Stimulated activated CD8-positive, alpha-beta memory T cell treated with anti-CD3 and anti-CD28 coated beads, Interleukin-15, amount 100 ng/mL, for 24 hours (primary cell): ENCODE measurements around the gene TBC1D22A.
"Not testable (repeated sequence)": the region's sequence is repeated elsewhere in the genome, so short reads cannot be mapped to it uniquely, and the experiment has no call there.

Experiments used
- DNase-seq: peaks from one replicate; pipeline ENCODE4 v3.0.0-alpha.2; 2020; ENCODE audit warnings: low read depth

TBC1D22A gene

DNA sequence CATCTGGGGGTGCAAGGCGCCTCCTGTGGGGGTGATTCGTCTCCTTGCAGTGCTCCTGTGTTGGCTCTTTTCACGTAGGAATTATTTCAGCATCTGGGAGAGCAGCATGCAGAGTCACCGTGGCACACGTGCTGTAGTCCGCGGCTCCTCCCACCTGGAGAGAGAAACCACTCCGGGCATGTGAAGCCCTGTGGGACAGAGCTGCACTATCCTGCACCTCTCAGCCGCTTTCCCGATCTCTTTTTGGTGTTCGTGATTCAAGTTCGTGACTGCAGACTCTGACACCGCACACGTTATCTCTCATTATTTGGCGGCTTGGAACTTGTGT lies 394.6 kb downstream of the TBC1D22A start:
- no peak for DNase-seq

- DNase-seq, result no peak
Measured at GRCh38 chr22:47157486-47158270, 395.2 kb downstream of the TBC1D22A start.

GRCh38 chr22:47158457-47158856 lies 396.0 kb downstream of the TBC1D22A start:
- no peak for DNase-seq

GRCh38 chr22:47159592-47159991 lies 397.1 kb downstream of the TBC1D22A start:
- DNase-seq, result no peak

DNA sequence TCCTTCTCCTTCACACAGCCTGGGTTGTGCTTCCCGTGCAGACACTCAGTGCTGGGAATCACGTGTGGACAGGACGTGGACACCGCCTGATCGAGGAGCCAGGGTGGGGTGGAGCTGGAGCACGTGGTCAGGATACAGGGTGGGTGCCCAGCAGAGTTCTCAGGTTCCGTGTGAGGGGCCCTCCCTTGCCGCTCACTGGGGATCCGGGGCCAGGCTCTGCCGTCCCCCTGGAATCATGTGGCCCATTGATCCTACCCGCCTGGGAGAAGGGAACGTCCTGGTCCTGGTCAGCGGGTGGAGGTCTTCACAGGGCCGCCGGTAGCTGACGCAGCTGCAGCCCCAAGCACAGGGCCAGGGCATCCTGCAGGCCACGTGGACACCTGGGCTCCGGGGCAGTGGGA lies 397.7 kb downstream of the TBC1D22A start:
- DNase-seq, result no peak

DNA sequence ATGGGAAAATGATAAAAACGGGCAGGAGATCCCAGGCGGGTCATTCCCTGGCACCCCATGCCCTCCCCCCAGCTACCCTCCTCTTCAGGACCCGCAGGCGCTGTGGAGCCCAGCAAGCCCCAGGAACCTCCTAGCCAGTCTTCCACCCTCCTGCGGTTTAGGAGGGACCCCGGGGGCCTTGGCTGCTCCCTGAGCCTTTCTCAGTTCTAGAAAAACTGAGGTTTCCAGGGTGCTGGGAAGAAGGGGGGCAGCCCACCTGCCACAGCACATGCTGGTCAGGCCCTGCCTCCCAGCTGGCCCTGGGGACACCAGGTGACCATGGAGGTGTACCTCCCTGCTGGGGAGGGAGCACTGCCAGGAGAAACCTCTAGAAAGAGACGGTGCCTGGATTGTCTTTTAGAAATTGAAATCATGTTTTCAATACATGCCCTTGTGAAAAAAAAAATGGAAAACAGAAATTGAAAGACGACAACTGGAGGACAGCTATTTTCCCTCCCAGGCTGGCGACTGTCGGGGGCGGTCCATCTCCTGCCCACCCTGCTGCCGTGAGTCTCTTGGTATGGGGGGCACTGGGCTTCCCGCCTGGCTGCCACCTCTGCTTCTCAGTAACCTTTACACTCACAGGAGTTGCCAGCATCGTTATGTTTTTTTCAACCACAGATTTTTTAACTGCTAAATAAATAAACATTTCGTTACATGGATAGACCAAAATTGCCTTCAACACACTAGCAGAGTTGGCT lies 398.5 kb downstream of the TBC1D22A start:
- DNase-seq, result no peak

GRCh38 chr22:47161631-47162030 lies 399.2 kb downstream of the TBC1D22A start:
- DNase-seq, result no peak

- DNase-seq, result no peak
Measured at GRCh38 chr22:47162865-47163264, 400.4 kb downstream of the TBC1D22A start.

DNA sequence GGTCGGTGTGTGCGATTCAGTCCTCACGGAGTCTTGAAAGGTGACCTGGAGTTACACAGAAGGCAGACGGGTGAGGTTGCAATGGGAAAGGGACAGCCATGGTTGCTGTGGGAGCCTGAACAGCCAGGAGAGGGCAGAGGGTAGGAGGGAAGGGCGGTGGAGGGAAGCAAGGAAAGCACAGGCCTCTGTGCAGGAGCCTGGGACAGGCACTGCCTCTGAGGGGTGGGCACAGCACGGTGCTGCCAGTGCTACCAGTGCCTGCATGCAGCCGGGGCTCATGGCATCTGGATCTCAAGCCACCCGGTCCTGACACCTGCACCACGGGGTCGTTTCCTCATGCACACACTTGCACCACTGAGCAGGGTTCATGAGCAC lies 401.0 kb downstream of the TBC1D22A start:
- no peak for DNase-seq

DNA sequence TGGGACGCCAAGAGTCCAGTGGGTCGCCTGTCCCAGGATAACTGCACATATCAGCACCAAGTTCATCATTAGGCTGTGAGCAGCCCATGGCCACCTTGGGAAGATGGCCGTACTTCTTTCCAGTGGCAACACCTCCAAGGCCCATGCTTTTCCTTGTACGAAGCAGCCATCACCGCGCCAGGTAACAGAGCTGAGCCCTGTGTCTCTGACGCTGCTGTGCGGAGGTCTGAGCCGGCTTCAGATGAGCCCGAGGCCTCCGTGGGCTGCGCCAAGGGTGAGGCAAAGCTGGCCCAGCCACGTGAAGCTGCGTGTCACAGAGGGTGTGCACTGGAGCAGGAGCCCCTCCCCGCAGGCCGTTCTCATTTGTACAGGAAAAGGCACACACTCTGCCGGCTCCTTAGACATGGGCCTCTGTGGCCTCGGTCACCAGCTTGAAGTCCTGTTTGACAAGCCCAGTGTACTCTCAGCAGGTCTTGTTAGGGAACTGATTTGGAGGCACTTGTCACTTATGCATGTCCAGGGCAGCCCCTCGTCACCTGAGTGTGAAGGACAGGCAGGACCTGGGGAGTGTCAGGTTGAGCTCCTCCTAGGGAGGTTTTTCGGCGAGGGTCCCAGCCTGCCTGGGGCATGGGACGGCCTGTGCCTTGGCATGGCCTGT lies 401.5 kb downstream of the TBC1D22A start:
- DNase-seq, result no peak

GRCh38 chr22:47164514-47165337 lies 402.3 kb downstream of the TBC1D22A start:
- DNase-seq, result no peak

DNA sequence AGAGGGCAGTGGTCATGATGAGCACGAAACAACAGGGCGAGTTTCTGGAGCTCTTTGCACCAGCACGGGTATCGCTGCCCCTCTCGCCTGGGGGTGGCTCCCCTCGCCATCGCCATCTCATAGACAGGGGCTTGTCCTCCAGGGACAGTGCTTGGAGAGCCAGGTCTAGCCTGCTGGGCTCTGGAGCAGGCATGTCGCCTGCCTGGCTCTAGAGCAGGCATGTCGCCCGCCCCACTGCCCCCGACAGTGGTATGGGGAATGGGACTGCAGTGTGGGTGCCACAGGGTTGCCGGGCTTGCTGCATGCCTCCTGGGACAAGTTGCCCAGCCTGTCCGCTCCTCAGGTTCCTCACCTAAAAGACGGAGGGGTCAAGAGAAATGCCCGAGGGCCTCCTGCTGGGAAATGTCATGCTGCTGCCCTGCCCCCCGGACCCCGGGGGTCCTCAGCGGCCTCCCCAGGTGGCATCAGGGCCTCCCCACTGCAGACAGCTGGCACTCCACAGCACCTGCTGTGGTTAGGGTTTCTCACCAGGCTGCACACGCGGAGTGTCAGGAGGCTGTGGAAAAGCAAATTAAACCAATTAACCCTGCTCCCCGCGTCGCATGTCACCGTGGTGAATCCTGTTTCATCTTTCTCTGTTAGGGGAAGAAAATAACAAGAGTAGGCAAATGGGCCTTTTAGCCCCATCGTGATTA lies 403.0 kb downstream of the TBC1D22A start:
- no peak for DNase-seq

DNA sequence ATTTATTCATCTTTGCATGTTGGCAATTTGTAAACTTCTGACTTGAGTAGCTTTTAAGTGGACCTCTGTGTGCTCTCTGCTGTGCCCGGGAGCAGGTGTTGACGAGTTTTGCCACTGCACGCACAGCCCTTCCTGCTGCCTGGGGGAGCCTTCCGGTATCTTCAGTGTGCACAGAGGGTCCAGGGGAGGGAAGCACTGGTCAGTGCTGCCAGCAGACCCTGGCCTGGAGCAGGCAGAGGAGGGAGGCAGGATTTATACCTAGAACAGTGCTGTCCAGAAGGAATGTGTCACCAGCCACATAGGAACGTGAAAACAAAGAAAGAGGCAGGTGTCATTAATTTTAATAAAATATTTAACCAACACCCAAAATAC lies 403.6 kb downstream of the TBC1D22A start:
- DNase-seq, result no peak

GRCh38 chr22:47166446-47167016 lies 404.1 kb downstream of the TBC1D22A start:
- no peak for DNase-seq

- DNase-seq, result no peak
Measured at GRCh38 chr22:47167056-47167455, 404.6 kb downstream of the TBC1D22A start.

DNA sequence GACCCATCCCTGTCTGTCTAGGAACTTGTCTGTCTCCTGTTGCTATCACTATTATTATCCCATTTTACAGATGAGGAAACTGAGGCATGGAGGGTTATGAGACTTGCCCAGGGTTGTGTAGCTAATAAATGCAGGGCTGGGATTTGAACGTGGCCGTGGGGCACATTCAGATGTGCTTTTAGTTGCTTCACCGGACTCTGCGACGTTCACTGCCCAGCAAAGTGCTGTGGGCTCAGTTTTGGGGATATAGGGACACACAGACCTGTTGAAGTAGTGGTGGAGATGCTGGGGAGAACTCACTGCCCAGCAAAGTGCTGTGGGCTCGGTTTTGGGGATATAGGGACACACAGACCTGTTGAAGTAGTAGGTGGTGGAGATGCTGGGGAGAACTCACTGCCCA lies 405.5 kb downstream of the TBC1D22A start:
- not testable (repeated sequence) for DNase-seq

GRCh38 chr22:47168441-47168840 lies 406.0 kb downstream of the TBC1D22A start:
- no peak for DNase-seq

DNA sequence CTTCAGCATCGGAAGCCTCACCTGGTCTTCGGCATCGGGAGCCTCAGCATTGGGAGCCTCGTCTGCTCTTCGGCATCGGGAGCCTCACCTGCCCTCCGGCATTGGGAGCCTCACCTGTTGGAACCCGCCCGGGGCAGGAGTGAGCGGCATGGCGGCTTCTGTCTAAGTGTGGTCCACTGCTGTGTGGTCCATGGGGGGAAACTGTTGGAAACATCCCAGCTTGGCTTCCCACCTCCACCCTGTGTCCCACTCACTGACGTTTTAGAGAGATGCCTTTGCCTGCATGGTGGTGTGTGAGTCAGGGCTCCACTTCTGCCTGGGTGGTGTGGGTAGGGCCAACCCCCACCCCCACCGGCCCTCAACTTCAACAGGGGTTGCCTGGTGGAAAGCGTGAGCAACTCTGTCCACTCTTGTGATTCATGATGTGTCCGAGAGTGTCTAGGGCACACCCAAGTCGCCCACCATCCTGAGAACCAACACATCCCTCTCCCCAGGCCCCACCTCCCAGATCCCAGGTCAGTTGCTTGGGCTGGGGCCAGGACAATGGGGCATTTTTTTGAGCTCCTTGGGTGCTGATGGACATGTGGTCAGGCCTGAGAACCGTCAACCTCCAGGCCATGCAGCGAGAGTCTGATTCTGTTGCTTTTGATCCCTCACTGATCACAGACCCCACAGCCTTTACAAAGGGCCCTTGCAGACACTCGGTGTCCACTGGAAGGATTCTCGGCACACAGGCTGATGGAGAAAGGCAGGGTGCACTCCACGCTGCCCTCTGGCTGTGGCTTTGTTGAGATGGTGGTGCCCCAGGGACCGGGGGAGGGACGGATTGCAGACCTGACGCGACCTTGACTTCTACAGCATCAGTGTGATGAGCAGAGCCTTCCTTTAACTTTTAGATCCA lies 406.7 kb downstream of the TBC1D22A start:
- DNase-seq, result no peak

DNA sequence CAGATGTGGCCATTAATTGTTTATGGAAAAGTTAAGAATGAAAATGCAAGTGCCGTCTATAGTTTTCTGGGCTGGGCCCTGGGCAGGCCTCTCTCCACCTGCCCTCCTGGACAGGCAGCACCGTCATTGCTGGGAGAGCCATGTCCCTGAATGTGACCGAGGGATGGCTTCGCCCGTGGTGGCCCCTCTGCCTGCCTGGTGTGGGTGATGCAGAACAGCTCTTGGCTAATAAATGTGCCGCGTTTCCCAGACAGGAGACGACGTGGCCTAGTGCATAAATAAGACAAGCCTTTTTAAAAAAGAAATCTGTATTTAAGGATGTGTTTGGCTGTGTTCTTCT lies 407.3 kb downstream of the TBC1D22A start:
- DNase-seq, result no peak
